K562 (cell line): ENCODE measurements around the gene LRRC4B. TPM values are rescaled to one million over a fixed set of nuclear protein-coding genes. Genes with fewer than 3 reads are reported as not detected.

Source experiments
- CHCHD3 ChIP-seq: fragments of 250-450 bp; sonication (Bioruptor Pico); IDR thresholded peaks from 2 replicates; pipeline ENCODE4 v2.1.2; 2022; ENCODE audit warnings: mild to moderate bottlenecking
- NELFE ChIP-seq: IDR thresholded peaks from 2 replicates; pipeline ENCODE4 v1.6.1; 2011; ENCODE audit warnings: mild to moderate bottlenecking; ENCODE audit not compliant: insufficient read depth, insufficient read length
- NRF1 ChIP-seq, 2 experiments: fragments of 450-650 bp; IDR thresholded peaks in 1 of 2; conservative IDR thresholded peaks in 1 of 2; 2 replicates each; pipeline ENCODE4 v1.6.1; 2014; ENCODE audit warnings: mild to moderate bottlenecking in 2 of 2
- PHF20 ChIP-seq: fragments of 450-650 bp; IDR thresholded peaks from 2 replicates; pipeline ENCODE4 v1.6.1; 2018; ENCODE audit not compliant: partially characterized antibody
- POLR2A ChIP-seq: fragments of 450-650 bp; conservative IDR thresholded peaks from 2 replicates; pipeline ENCODE4 v1.6.1; 2016
- RFX5 ChIP-seq: IDR thresholded peaks from 2 replicates; pipeline ENCODE4 v1.6.1; 2011; ENCODE audit warnings: low read depth, mild to moderate bottlenecking, improper control_type of control experiment, low read length
- SETDB1 ChIP-seq: IDR thresholded peaks from one replicate; pipeline ENCODE4 v1.6.1; 2012; ENCODE audit warnings: low read length, control low read depth, inconsistent platforms
- SRSF1 ChIP-seq: fragments of 200-400 bp; formaldehyde crosslinking; IDR thresholded peaks from 2 replicates; pipeline ENCODE4 v1.6.1; 2017; ENCODE audit warnings: mild to moderate bottlenecking, low read depth, low read length, moderate library complexity
- ZNF316 ChIP-seq: fragments of 450-650 bp; IDR thresholded peaks from 2 replicates; pipeline ENCODE4 v1.6.1; 2016
- polyA plus RNA-seq, 8 experiments: library from polyadenylated mRNA; depleted of rRNA in 4 of 8; stranded (reverse) in 5 of 8; unstranded in 3 of 8; fragments of >200 nt; fragmentation: Nextera tagmentation in 2 of 8; fragmentation: Illumina TruSeq in 1 of 8; extraction: Ambion mirVana in 2 of 8; extraction: Trizol in 1 of 8; gene quantifications; 2 replicates each; pipeline versions ENCODE4 v1.2.1 to v1.2.3, GENCODE V29; 2011 to 2014; ENCODE audit warnings: inconsistent platforms in 1 of 8, missing spikeins in 1 of 8
- total RNA-seq, 7 experiments: library from RNA; depleted of rRNA in 6 of 7; stranded (reverse); fragments of >200 nt in 6 of 7; fragmentation: Illumina TruSeq in 2 of 7; extraction: Trizol in 2 of 7; gene quantifications; 2 replicates each; pipeline versions ENCODE4 v1.2.1 to v1.2.3, GENCODE V29; 2011 to 2021; ENCODE audit warnings: low replicate concordance in 1 of 7
- TF ChIP-seq, protein P1 (sequence below), 2 experiments: fragments of 450-650 bp; conservative IDR thresholded peaks; 2 replicates each; pipeline ENCODE4 v1.6.1; 2017; ENCODE audit warnings: mild to moderate bottlenecking in 2 of 2, moderate library complexity in 2 of 2
- TF ChIP-seq, protein P2 (sequence below), 2 experiments: fragments of 450-650 bp in 1 of 2; sonication (generic) in 1 of 2; formaldehyde crosslinking in 1 of 2; IDR thresholded peaks; 2 replicates each; pipeline versions ENCODE4 v1.7.1 to v1.9.0; 2016 to 2022; ENCODE audit warnings: inconsistent platforms in 1 of 2, mild to moderate bottlenecking in 1 of 2, missing genetic modification reagents in 1 of 2
- TF ChIP-seq, protein P3 (sequence below): fragments of 450-650 bp; formaldehyde crosslinking; IDR thresholded peaks from 2 replicates; pipeline ENCODE4 v1.4.0; 2022; ENCODE audit warnings: missing genetic modification characterization
- TF ChIP-seq, protein P4 (sequence below): fragments of 450-650 bp; IDR thresholded peaks from 2 replicates; pipeline ENCODE4 v1.7.1; 2018; ENCODE audit warnings: mild to moderate bottlenecking, low read depth; ENCODE audit not compliant: partially characterized antibody

The LRRC4B gene
- total and polyA plus RNA-seq, 9 of the 15 experiments (the other 6 are each of a cell fraction or from before 2014, with no cell fraction given), result 0.18 to 9.6 (median 2.9) TPM; not detected in 2

DNA sequence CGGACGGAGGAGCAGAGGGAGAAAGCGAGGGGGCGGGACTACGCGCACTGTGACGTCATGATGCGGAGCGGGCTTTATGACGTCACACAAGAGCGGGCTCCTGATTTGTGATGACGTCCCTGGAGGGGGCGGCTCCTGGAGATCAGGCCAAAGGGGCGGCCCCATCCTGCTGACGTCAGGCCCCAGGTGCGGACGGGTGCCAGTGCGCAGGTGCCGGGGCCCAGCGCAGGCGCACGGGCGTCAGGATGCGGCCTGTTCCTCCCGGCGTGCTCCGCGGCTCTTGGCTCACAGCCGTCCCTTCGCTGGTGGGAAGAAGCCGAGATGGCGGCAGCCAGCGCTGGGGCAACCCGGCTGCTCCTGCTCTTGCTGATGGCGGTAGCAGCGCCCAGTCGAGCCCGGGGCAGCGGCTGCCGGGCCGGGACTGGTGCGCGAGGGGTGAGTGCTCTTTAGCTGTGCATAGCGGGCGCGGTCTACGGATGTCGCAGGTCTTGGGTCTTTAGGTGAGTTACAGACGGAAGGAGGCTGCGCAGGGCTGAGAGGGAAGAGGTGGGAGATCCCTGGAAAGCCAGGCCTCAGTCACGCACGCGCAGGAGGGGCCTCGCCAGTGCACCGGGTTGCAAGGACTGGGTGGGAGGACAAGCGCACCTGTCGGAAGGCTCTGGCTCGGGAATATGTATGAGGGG is 91.9 kb downstream of the LRRC4B start, which contains the start of the genes EMC10 and GARIN5A (continued):
- TF ChIP-seq, protein P1, sequence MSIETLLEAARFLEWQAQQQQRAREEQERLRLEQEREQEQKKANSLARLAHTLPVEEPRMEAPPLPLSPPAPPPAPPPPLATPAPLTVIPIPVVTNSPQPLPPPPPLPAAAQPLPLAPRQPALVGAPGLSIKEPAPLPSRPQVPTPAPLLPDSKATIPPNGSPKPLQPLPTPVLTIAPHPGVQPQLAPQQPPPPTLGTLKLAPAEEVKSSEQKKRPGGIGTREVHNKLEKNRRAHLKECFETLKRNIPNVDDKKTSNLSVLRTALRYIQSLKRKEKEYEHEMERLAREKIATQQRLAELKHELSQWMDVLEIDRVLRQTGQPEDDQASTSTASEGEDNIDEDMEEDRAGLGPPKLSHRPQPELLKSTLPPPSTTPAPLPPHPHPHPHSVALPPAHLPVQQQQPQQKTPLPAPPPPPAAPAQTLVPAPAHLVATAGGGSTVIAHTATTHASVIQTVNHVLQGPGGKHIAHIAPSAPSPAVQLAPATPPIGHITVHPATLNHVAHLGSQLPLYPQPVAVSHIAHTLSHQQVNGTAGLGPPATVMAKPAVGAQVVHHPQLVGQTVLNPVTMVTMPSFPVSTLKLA (conservative IDR thresholded peaks at IDR 0.05), result peak in 1 of 2 experiments; percentile 68; a peak in 3 of 4 replicates
- TF ChIP-seq POLR2A, result peak; percentile 94
- TF ChIP-seq SRSF1, result no peak
- TF ChIP-seq SETDB1, result no peak
- no peak for TF ChIP-seq NELFE
- TF ChIP-seq, protein P2, sequence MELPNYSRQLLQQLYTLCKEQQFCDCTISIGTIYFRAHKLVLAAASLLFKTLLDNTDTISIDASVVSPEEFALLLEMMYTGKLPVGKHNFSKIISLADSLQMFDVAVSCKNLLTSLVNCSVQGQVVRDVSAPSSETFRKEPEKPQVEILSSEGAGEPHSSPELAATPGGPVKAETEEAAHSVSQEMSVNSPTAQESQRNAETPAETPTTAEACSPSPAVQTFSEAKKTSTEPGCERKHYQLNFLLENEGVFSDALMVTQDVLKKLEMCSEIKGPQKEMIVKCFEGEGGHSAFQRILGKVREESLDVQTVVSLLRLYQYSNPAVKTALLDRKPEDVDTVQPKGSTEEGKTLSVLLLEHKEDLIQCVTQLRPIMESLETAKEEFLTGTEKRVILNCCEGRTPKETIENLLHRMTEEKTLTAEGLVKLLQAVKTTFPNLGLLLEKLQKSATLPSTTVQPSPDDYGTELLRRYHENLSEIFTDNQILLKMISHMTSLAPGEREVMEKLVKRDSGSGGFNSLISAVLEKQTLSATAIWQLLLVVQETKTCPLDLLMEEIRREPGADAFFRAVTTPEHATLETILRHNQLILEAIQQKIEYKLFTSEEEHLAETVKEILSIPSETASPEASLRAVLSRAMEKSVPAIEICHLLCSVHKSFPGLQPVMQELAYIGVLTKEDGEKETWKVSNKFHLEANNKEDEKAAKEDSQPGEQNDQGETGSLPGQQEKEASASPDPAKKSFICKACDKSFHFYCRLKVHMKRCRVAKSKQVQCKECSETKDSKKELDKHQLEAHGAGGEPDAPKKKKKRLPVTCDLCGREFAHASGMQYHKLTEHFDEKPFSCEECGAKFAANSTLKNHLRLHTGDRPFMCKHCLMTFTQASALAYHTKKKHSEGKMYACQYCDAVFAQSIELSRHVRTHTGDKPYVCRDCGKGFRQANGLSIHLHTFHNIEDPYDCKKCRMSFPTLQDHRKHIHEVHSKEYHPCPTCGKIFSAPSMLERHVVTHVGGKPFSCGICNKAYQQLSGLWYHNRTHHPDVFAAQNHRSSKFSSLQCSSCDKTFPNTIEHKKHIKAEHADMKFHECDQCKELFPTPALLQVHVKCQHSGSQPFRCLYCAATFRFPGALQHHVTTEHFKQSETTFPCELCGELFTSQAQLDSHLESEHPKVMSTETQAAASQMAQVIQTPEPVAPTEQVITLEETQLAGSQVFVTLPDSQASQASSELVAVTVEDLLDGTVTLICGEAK (IDR thresholded peaks at IDR 0.05), result no peak
- TF ChIP-seq, protein P2 (CRISPR knock-in tag; IDR thresholded peaks at IDR 0.05), result no peak
- TF ChIP-seq PHF20, result peak; percentile 63
- TF ChIP-seq NRF1 (conservative IDR thresholded peaks at IDR 0.05 in 1 of 2, IDR thresholded peaks at IDR 0.05 in 1 of 2), result peak; percentile 100
- TF ChIP-seq RFX5, result peak; percentile 85
- TF ChIP-seq ZNF316, result peak; percentile 54; the same call in 1 of the 2 replicates
- TF ChIP-seq, protein P3, sequence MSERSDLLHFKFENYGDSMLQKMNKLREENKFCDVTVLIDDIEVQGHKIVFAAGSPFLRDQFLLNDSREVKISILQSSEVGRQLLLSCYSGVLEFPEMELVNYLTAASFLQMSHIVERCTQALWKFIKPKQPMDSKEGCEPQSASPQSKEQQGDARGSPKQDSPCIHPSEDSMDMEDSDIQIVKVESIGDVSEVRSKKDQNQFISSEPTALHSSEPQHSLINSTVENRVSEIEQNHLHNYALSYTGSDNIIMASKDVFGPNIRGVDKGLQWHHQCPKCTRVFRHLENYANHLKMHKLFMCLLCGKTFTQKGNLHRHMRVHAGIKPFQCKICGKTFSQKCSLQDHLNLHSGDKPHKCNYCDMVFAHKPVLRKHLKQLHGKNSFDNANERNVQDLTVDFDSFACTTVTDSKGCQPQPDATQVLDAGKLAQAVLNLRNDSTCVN (CRISPR knock-in tag), result no peak
- TF ChIP-seq, protein P4, sequence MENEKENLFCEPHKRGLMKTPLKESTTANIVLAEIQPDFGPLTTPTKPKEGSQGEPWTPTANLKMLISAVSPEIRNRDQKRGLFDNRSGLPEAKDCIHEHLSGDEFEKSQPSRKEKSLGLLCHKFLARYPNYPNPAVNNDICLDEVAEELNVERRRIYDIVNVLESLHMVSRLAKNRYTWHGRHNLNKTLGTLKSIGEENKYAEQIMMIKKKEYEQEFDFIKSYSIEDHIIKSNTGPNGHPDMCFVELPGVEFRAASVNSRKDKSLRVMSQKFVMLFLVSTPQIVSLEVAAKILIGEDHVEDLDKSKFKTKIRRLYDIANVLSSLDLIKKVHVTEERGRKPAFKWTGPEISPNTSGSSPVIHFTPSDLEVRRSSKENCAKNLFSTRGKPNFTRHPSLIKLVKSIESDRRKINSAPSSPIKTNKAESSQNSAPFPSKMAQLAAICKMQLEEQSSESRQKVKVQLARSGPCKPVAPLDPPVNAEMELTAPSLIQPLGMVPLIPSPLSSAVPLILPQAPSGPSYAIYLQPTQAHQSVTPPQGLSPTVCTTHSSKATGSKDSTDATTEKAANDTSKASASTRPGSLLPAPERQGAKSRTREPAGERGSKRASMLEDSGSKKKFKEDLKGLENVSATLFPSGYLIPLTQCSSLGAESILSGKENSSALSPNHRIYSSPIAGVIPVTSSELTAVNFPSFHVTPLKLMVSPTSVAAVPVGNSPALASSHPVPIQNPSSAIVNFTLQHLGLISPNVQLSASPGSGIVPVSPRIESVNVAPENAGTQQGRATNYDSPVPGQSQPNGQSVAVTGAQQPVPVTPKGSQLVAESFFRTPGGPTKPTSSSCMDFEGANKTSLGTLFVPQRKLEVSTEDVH, result peak; percentile 88
- TF ChIP-seq CHCHD3 (CRISPR knock-in tag), result no peak
